Fibroblast of the aortic adventitia (primary cell): ENCODE data around the gene PCTP. TPM values are rescaled to one million over a fixed set of nuclear protein-coding genes. Genes with fewer than 3 reads are reported as not detected.

Experiments used
- DNase-seq: peaks from one replicate; pipeline ENCODE4 v3.0.0-alpha.2; 2010; ENCODE audit warnings: low read depth
- H3K4me3 ChIP-seq: 2 replicates; pipeline ENCODE4 v1.5.1; 2011; ENCODE audit warnings: low read depth, mild to moderate bottlenecking, control low read depth, low read length, moderate library complexity
- total RNA-seq: library from RNA; depleted of rRNA; stranded (reverse); fragments of >200 nt; gene quantifications from 2 replicates; pipeline ENCODE4 v1.2.3, GENCODE V29; 2012; ENCODE audit warnings: low replicate concordance
- TF ChIP-seq, protein P1 (sequence below): IDR thresholded peaks from 2 replicates; pipeline ENCODE4 v1.5.1; 2011; ENCODE audit warnings: mild to moderate bottlenecking, low read length, control low read depth, inconsistent platforms; ENCODE audit not compliant: insufficient read depth

The PCTP gene
- total RNA-seq, 1 donor, result 9.7 TPM

- DNase-seq, result no peak
- TF ChIP-seq, protein P1, sequence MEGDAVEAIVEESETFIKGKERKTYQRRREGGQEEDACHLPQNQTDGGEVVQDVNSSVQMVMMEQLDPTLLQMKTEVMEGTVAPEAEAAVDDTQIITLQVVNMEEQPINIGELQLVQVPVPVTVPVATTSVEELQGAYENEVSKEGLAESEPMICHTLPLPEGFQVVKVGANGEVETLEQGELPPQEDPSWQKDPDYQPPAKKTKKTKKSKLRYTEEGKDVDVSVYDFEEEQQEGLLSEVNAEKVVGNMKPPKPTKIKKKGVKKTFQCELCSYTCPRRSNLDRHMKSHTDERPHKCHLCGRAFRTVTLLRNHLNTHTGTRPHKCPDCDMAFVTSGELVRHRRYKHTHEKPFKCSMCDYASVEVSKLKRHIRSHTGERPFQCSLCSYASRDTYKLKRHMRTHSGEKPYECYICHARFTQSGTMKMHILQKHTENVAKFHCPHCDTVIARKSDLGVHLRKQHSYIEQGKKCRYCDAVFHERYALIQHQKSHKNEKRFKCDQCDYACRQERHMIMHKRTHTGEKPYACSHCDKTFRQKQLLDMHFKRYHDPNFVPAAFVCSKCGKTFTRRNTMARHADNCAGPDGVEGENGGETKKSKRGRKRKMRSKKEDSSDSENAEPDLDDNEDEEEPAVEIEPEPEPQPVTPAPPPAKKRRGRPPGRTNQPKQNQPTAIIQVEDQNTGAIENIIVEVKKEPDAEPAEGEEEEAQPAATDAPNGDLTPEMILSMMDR, result no peak
- H3K4me3 ChIP-seq, result no peak overlapping the region
Observed at GRCh38 chr17:55818451-55819375, 67.9 kb downstream of the PCTP start.

- TF ChIP-seq, protein P1, result no peak
- no peak overlapping the region for H3K4me3 ChIP-seq
- DNase-seq, result no peak
Observed at GRCh38 chr17:55820675-55821074, 69.8 kb downstream of the PCTP start.

GRCh38 chr17:55822028-55822427 is 71.2 kb downstream of the PCTP start:
- DNase-seq, result no peak

DNA sequence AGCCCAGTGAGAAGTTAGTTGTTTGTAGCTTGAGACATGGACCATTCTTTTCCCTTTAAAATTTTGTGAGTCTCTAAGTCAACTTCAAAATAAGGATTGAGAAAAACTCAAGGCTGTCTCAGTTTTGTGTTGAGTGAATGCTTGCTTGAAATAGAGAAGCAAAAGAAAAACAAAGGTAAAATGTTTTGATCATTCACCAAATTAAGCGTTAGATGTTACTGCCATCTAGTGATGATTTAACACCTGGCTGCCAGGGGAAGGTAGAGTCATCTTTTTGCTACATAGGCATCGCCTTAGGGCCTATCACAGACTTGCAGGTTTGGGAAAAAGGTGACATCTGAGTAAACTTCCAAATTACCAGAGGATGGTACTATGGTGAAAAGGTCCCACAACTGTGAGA is 74.4 kb downstream of the PCTP start:
- no peak overlapping the region for H3K4me3 ChIP-seq
- TF ChIP-seq, protein P1, result no peak
- no peak for DNase-seq

More at GRCh38 chr17:55822028-55822427, 71.2 kb downstream of the PCTP start:
- no peak overlapping the region for H3K4me3 ChIP-seq
- TF ChIP-seq, protein P1, result no peak

Other genes with a start within 250 kb of the PCTP start
- gene SMIM36, start 239.6 kb upstream of the PCTP start, total RNA-seq, result not detected in 2 replicates
- gene TMEM100, start 28.2 kb upstream of the PCTP start, total RNA-seq, result 0.57 and 2.1 TPM in 2 replicates